GM19099 (cell line): ENCODE data around the gene SPAG9.

Experiments used
- POLR2A ChIP-seq: IDR thresholded peaks from 3 replicates; pipeline ENCODE4 v1.6.1; 2011; ENCODE audit warnings: low read depth; ENCODE audit not compliant: insufficient read length; ENCODE audit errors: extremely low read depth

SPAG9 gene

DNA sequence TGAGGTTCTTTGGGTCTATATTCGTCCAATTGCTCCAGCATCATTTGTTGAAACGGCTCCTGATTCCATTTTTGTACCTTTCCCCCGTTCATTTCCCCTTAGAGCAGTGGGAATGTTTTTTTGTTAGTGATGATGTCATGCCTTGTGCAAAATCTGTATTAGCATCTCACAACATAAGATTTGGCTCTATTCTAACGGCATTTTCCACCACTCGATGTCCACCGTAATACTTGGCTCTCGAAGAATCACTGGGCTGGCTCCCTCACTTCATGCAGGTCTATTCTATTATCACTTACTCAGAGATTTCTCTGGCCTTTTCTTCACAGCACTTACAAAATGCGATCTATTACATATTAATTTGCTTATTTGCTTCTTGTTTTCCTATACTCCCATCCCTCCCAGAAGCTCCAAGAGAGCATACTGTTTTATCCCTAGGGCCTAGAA, 32.1 kb upstream of the SPAG9 start:
- no peak for TF ChIP-seq POLR2A

DNA sequence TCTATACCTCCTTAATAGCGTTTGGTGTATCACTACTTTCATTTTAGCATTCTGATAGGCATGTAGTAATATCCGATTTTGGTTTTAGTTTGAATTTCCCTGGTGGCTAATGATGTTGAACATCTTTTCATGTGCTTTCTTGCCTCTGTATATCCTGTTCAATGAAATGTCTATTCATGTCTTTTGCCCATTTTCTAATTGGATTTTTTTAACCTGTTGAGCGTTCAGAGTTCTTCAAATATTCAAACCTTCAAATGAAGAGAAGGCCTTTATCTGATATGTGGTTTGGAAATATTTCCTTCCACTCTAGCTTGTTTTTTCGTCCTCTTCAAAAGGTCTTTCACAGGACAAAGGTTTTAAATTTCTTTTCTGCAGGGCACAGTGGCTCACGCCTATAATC, 30.3 kb upstream of the SPAG9 start:
- no peak for TF ChIP-seq POLR2A

DNA sequence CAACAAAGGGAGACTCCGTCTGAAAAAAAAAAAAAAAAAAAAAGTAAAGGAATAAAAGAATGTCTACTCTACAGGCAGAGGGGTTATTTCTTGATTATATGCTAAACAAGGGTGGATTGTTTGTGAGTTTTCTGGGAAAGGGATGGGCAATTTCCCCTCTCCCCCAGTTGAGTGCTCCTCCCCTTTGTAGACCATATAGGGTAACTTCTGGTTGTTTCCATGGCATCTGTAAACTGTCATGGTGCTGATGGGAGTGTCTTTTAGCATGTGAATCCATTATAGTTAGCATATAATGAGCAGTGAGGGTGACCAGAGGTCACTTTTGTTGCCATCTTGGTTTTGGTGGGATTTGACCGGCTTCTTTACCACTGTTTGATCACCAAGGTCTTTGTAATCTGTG, 28.5 kb upstream of the SPAG9 start:
- no peak for TF ChIP-seq POLR2A

DNA sequence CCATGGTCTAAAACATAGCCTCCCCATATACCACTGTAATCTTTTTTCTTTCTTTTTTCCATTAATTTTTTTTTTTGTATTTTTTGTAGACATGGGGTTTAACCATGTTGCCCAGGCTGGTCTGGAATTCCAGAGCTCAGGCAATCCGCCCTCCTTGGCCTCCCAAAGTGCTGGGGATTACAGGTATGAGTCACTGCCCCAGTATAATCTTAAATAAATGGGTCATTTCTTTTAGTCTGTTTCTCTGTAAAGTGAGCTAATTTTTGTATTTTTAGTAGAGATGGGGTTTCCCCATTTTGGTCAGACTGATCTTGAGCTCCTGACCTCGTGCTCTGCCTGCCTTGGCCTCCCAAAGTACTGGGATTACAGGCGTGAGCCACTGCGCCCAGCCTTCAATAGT, 27.0 kb upstream of the SPAG9 start:
- no peak for TF ChIP-seq POLR2A

DNA sequence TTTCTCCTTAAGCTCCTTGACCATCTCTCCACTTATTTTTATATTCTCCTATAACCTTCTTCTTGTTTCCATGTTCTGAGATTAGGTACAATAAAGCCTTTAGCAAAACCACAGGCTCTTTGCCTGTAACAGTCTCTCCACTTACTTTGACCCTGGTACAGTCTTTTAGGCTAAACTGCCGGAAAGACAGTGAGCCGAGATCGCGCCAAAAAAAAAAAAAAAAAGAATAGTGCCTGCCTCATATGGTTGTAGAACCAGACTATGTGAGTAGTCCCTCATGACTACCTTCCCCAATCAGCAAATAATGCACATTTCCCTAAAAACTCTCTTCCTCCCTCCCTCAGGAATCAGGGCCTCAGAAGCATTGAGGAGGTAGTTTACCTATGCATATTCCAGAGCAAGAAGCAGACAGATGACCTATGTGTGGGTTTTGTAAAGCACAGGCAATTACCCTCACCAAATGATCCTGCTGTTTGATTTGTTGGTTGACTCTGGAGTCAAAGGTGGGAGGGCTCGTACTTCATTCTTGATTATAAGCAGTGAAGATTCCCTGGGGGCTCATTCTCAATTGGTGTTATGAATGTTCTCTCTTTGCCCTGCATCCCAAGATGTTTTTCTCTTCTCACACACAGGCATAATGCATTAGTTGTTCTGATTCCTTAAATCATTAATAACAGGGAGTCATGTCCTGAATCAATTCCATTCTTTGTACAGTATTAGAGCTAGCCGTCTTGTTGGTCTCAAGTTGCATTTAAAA, 23.8 kb upstream of the SPAG9 start:
- no peak for TF ChIP-seq POLR2A

DNA sequence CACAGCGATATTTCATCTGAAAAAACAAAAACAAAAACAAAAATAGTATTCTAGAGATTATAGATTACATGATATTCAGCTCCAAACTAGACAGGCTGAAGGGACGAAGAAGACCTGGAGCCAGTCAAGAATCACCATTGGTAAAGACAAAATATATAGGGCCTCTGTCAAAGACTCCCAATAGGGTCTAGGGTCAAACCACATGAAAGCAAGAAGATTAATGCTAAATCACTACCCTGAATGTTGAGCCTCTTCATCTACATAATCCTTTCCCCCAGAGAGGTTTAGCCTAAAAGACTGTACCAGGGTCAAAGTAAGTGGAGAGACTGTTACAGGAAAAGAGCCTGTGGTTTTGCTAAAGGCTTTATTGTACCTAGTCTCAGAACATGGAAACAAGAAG, 21.9 kb upstream of the SPAG9 start:
- no peak for TF ChIP-seq POLR2A

DNA sequence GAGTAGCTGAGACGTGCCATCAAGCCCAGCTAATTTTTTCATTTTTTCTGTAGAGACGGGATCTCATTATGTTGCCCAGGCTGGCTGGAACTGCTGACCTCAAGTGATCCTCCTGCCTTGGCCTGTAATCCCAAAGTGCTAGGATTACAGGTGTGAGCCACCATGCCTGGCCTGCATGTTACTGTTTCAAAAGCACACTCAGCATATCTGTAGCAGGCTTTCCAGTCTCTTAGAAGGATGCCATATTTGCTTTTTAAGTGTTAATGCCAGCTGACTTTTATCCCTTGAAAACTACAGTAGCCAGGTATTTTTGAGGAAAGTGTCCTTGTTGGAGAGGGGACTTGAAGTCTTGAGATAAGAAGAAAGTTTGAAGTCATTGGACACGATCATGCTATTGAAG, 15.3 kb upstream of the SPAG9 start:
- TF ChIP-seq POLR2A, result no peak

DNA sequence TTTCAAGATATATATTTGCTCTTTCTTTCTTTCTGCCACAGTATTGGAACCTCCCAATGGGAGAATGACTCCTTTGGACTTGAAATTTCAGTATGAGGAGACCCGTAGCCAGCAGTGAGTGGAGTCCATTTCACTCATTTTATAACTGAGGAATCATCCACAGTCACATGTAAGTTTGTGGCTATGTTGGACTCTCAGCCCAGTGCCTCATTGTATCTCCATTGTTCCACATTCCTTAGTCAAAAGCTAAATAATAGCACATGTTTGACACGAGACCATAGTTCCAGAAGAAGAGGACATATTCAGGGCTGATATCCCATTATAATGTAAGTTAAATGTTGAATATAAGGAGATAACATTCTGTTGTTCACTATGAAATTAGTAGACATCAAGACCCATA, 12.7 kb upstream of the SPAG9 start:
- no peak for TF ChIP-seq POLR2A

DNA sequence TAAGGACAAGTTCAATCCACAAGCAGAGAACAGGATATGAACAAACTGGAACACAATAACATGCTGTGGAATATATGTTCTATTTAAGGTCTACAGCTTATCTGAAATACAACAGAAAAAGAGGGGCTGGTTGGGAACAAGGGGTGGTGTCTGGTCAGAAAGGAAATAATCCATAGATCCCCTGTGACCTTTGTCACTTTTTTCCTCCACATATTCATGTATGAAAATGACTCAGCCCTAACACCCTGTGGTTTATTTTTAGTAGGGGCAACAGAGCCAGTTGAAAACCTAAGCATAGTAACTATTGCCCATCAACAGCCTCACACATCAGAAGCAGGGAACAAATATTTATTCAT, 12.3 kb upstream of the SPAG9 start:
- no peak for TF ChIP-seq POLR2A

DNA sequence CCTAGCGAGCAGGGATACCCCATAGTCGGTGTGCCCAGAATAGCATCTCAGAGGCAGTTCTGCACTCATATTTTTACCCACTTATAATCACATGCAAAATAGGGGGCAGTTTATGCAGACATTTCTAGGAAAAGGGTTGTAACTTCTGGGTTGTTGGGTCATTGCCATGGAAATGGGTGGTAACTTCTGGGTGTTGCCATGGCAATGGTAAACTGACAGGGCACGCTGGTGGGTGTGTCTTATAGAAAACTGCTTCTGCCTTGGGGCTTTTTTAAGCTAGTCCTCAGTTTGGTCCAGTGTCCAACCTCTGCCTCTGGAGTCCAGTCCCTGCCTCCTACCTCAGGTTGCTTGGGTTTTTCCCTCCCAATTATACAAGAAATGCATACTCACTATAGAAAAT, 7.4 kb upstream of the SPAG9 start:
- TF ChIP-seq POLR2A, result no peak

DNA sequence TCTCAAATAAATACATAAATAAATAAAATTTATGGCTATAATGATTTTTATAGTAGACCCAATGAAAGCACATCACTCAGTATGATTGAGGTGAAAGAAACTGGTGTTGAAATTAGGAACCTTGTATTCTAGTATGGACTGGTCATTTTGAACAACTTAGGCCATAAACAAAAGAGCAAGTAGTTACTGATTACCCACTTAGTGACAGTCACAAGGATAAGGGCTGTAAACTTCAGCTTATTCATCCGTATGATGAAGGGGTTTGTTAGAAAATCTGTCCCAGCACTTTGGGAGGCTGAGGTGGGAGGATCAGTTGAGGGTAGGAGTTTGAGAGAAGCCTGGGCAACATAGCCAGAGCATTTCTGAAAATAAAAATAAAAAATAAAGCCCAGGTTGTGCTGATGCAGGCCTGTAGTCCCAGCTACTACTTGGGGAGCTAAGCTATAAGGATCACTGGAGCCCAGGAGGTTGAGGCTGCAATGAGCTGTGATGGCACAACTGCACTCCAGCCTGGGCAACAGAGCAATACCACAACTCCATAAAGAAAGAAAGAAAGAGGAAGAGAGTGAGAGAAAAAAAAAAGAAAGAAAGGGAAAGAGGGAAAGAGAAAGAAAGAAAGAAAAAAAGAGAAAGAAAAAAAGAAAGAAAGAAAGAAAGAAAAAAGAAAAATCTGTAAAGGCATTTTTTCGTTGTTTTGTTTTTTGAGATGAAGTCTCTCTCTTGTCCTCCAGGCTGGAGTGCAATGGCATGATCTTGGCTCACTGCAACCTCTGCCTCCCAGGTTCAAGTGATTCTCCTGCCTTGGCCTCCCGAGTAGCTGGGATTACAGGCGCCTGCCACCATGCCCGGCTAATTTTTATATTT, 4.2 kb upstream of the SPAG9 start:
- TF ChIP-seq POLR2A, result no peak

DNA sequence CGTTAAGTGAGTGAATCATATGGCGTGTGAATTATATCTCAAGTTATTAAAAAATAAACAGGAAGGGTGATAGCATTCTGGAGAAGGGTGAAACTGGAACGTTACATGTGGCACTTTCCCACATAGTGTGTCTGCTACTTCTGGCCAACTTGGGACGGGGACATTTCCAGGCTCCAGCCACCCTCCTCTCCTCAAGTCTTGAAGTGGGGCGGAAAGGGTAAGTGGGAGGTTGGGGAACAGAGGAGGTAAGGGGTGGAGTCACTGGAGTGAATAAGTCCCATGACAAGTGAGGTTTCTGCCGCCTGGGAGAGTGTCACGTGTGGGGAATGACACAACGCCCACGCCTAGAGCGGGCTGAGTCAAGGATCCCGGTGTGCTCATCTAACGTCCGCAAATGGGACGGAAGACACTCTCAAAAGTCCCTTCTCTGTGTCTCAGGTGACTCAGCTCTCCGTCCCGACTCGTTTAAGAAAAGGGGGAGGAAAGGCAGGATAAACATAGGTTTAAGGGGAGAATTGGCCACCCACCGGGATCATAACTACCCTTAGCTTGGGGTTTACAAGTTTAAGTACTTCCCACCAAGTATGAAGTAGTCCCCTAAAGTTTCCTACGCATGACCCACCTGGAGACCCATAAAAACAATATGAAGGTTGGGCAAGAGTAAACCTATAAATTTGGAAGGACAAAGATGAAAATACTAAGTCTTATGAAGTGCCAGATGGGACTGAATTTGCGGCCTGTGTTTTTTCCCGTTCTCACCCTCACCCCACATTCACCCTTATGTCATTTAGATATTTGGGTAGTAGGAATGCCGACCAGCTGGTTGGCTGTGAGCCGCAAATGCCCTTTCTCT, 1.2 kb upstream of the SPAG9 start:
- peak; percentile 63 for TF ChIP-seq POLR2A

DNA sequence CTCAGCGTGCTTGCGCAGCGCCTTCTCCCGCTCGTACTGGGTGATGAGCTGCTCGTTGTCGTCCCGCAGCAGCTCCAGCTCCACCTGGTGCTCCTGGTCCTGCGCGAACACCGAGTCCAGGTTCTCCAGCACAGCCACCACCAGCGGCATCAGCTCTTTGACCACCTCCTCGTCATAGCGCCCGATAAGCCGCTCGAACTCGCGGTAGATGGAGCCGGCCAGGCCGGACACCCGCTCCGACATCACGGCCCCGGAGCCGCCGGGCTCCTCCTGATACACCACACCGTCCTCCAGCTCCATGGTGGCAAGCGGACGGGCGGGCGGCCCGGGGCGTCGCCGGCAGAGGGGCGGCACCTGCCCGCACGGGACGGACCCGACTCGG, 320 bp downstream of the SPAG9 start:
- no peak for TF ChIP-seq POLR2A

DNA sequence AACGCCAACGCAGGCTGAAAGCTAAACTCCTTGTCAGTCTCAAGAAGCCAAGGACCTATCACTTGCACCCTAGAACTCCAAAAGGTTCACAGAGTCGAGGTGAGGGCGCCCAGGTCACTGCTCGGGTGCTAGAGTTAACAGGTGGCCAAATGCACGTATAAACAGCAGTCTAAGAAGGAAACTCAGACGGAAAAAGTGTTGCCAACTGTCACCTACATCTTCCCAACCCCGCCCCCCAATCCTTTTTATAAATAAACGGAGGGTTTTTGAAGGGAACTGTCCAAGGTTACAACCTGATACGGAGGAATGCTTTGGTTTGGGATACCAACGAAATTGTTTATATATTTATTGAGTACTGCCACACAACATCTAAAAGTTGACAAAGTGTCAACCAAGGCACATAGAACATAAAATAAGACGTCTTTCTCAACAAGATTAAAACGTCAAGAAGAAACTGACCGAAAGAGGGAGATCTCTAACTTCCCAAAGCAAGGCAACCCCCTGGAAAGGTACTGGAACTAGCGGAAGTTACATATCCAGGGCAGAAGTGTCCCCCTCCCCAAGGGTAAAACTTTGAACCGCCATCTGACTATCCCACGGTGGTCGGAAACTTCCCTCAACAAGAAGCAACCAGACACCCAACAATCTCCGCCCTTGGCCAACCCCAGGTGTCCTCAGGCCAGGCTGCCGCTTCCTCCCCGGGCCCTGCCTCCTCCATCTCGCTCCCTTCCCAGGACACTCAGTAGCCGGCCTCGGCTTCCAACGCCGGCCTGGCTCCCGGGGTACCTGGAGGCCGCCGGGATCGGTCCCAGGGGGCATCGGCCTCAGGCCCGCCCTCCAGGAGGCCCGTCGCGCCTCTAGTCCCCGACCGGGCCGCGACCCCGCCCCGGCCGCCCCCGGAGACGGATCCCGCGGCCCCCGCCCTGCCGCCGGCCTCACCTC, 982 bp downstream of the SPAG9 start:
- TF ChIP-seq POLR2A, result no peak
